DND-41 (cell line): ENCODE results near the gene ABCA12.

Experiments used
- ATAC-seq: fragments of 200-7000 bp; cut with Tn5 transposase; 3 replicates; pipeline ENCODE4 v1.9.1; 2021; ENCODE audit warnings: low read depth; ENCODE audit not compliant: insufficient read depth
- DNase-seq: peaks from one replicate; pipeline ENCODE4 v3.0.0-alpha.2; 2020
- H2AFZ ChIP-seq: 2 replicates; pipeline ENCODE4 v1.6.0; 2012; ENCODE audit warnings: low read depth, low read length
- H3K27ac ChIP-seq: 2 replicates; pipeline ENCODE4 v1.5.1; 2012; ENCODE audit warnings: low read length, inconsistent platforms
- H3K27me3 ChIP-seq: fragments of 200-600 bp; sonication (generic); 2 replicates; pipeline ENCODE4 v1.6.0; 2012; ENCODE audit warnings: low read length, mild to moderate bottlenecking, inconsistent platforms; ENCODE audit not compliant: insufficient read depth, poor library complexity
- H3K36me3 ChIP-seq: 2 replicates; pipeline ENCODE4 v1.5.1; 2012; ENCODE audit warnings: low read length, inconsistent platforms; ENCODE audit not compliant: insufficient read depth
- H3K4me1 ChIP-seq: 2 replicates; pipeline ENCODE4 v1.5.1; 2012; ENCODE audit warnings: mild to moderate bottlenecking, low read length; ENCODE audit not compliant: insufficient read depth
- H3K4me2 ChIP-seq: 2 replicates; pipeline ENCODE4 v1.6.0; 2012; ENCODE audit warnings: mild to moderate bottlenecking, moderate library complexity, low read length, inconsistent platforms; ENCODE audit not compliant: insufficient read depth
- H3K4me3 ChIP-seq, 2 experiments: fragments of 200-600 bp in 1 of 2; shearing (Covaris generic) in 1 of 2; 2 replicates each; pipeline ENCODE4 v1.5.1; 2012 to 2016; ENCODE audit warnings: inconsistent platforms in 2 of 2, low read length in 2 of 2, mild to moderate bottlenecking in 2 of 2, low read depth in 1 of 2, moderate library complexity in 1 of 2
- H3K79me2 ChIP-seq: 2 replicates; pipeline ENCODE4 v1.6.0; 2012; ENCODE audit warnings: low read length, inconsistent platforms; ENCODE audit not compliant: insufficient read depth
- H3K9ac ChIP-seq: 2 replicates; pipeline ENCODE4 v1.6.0; 2012; ENCODE audit warnings: low read depth, mild to moderate bottlenecking, inconsistent platforms, low read length, moderate library complexity
- H3K9me3 ChIP-seq: 2 replicates; pipeline ENCODE4 v1.5.1; 2012; ENCODE audit warnings: low read length, moderate library complexity, mild to moderate bottlenecking, inconsistent platforms; ENCODE audit not compliant: insufficient read depth, severe bottlenecking
- H4K20me1 ChIP-seq: 2 replicates; pipeline ENCODE4 v1.6.0; 2012; ENCODE audit warnings: low read length; ENCODE audit not compliant: insufficient read depth
- CTCF ChIP-seq: IDR thresholded peaks from 2 replicates; pipeline ENCODE4 v1.5.1; 2012; ENCODE audit warnings: borderline replicate concordance, low read length, moderate library complexity, mild to moderate bottlenecking; ENCODE audit not compliant: poor library complexity, severe bottlenecking; ENCODE audit errors: extremely low read depth
- EZH2 ChIP-seq: IDR thresholded peaks from 3 replicates; pipeline ENCODE4 v1.6.1; 2012; ENCODE audit warnings: borderline replicate concordance, low read depth, mild to moderate bottlenecking, moderate library complexity, low read length, inconsistent platforms; ENCODE audit not compliant: severe bottlenecking

Gene ABCA12

DNA sequence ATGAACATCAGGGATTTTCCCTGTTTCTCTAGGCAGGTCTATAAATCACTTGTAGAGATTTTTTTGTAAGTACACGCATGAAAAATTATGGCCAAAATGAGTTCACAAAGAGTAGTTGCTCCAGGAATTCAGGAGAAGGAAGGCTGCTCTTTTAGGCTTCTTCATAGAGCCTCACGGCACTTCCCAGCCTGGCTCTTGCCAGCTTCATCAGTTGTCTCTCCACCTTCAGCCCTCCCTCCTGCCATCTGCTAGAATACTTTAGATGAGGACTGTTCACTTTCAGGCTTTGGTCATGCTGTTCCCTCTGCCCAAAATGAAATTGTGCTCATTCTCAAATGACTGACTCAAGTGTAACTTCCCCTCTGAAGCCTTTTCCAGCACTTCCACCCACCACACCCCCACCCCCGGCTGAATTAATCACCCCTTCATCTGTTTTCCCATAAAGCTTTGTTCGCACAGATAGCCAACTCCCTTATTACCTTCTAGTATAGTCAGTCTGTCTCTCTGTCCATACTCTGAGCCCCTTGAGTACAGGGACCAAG is 1.8 kb upstream of the ABCA12 start:
- Histone ChIP-seq H3K4me2 (no peak overlapping the region), H4K20me1 (no peaks in the 10 kb centered on the region), H3K79me2 (no peaks in the 10 kb centered on the region), H3K27me3 (no peaks in the 10 kb centered on the region), H2AFZ (no peak overlapping the region), H3K9ac (no peak overlapping the region), H3K4me3 (no peak overlapping the region), H3K9me3 (no peaks in the 10 kb centered on the region), H3K4me1 (peaks cover 30% of the 10 kb centered on the region), H3K36me3 (no peaks in the 10 kb centered on the region), H3K27ac (no peak overlapping the region)
- TF ChIP-seq EZH2 (no peak), CTCF (no peak)
- no peak for ATAC-seq
- DNase-seq, result no peak

DNA sequence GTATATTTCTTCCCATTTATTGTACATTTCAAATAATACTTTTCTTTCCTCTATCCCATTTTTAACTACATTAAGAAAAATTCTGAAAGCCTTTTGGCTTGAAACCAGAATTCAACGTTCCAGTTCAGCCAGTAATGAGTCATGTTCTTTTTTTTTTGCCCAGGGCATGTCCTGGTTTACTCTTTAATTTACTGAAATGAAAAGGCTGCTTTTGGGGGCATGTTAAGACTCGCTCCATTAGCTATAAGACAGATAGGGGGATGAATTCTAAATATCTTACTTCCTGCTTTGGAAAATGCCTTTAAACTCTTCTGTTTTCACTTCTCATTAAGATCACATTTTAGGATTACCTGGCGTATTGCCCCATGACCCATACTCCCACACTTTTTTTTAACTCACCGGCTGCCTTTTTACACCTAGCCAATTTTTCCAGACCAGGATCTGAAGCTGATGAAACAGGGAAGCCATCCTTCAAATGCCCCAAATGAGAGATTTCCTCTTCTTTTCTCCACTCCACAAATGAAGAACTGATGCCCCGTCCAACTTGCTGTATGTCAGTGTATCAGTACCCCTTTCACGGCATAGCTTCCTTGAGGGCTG is 585 bp downstream of the ABCA12 start:
- no peak overlapping the region for H3K9ac ChIP-seq
- no peaks in the 10 kb centered on the region for H3K27me3 ChIP-seq
- DNase-seq, result no peak
- no peak for ATAC-seq
- no peak overlapping the region for H2AFZ ChIP-seq
- no peak overlapping the region for H3K4me3 ChIP-seq
- no peaks in the 10 kb centered on the region for H3K79me2 ChIP-seq
- peaks cover 30% of the 10 kb centered on the region for H3K4me1 ChIP-seq
- H3K9me3 ChIP-seq, result no peaks in the 10 kb centered on the region
- TF ChIP-seq EZH2, result no peak
- no peak for TF ChIP-seq CTCF
- H3K36me3 ChIP-seq, result no peaks in the 10 kb centered on the region
- H4K20me1 ChIP-seq, result no peaks in the 10 kb centered on the region
- no peak overlapping the region for H3K27ac ChIP-seq
- H3K4me2 ChIP-seq, result 0 out of 2 replicates have a peak overlapping the region, but pooled peaks have one; percentile 2

- Histone ChIP-seq H2AFZ (no peak overlapping the region), H3K27ac (no peak overlapping the region; the same call in 1 of the 2 replicates), H3K4me3 (no peak overlapping the region), H3K9ac (no peak overlapping the region), H3K27me3 (no peaks in the 10 kb centered on the region), H3K4me1 (peaks cover 30% of the 10 kb centered on the region), H4K20me1 (no peaks in the 10 kb centered on the region), H3K9me3 (no peaks in the 10 kb centered on the region), H3K4me2 (0 out of 2 replicates have a peak overlapping the region, but pooled peaks have one; percentile 25), H3K79me2 (no peaks in the 10 kb centered on the region), H3K36me3 (no peaks in the 10 kb centered on the region)
- DNase-seq (no peak), ATAC-seq (no peak)
- TF ChIP-seq CTCF (no peak), EZH2 (no peak)
Observed at GRCh38 chr2:215137329-215137686, 1.1 kb downstream of the ABCA12 start.
